Measurements from ENCODE around the gene GEMIN7.

Gene GEMIN7

DNA sequence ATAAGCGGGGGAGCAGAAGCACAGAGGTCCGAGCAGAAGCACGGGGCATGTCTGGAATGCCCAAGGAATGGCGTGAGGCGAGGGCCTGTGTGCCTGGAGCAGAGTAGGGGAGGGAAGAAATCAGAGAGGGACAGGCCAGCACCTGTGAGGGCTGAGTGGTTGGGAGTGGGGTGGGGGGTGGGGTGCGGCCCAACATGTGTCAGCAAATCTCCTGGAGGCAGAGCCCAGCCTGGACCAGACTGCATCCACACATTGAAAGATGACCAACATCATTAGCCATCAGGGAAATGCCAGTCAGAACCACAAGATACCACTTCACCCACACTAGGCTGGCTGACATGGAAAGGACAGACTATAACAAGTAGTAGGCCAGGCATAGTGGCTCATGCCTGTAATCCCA is 29.0 kb upstream of the GEMIN7 start:
- no peak overlapping the region for H3K4me3 ChIP-seq (replicated peaks in 1 of 2; ENCODE audit: low read depth in 2 of 2, low read length in 2 of 2)
- no peak for TF ChIP-seq CTCF (IDR thresholded peaks at IDR 0.05; ENCODE audit: low read depth, low read length)
- DNase-seq (ENCODE audit: low read depth in 2 of 2), result no peak

GRCh38 chr19:45051929-45052579 is 27.0 kb upstream of the GEMIN7 start:
- no peak for TF ChIP-seq CTCF (IDR thresholded peaks at IDR 0.05; ENCODE audit: low read depth, low read length)
- no peak for DNase-seq (ENCODE audit: low read depth in 2 of 2)
- no peak overlapping the region for H3K4me3 ChIP-seq (replicated peaks in 1 of 2; ENCODE audit: low read depth in 2 of 2, low read length in 2 of 2)

DNA sequence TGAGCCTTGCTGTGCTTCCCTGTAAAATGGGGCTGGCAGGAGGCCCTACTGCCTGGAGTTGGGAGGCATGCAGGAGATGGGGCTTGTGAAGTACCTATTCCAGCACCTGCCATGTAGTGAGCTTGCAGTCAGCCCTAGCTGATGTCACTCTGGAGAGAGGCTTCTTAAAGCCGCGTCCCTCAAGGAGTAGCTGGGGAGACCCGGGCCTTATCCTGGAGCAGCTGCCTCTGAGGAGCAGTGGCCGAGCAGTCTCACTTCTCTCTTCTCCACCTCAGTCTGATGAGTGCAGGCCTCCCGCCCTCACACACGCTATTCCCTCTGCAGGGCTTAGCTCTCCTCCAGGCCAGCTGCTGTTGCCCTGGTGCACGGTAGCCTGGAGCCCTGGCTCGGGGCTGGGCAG is 22.2 kb upstream of the GEMIN7 start:
- TF ChIP-seq CTCF (IDR thresholded peaks at IDR 0.05; ENCODE audit: low read depth, low read length), result no peak
- no peak for DNase-seq (ENCODE audit: low read depth in 2 of 2)
- no peak overlapping the region for H3K4me3 ChIP-seq (replicated peaks in 1 of 2; ENCODE audit: low read depth in 2 of 2, low read length in 2 of 2)

DNA sequence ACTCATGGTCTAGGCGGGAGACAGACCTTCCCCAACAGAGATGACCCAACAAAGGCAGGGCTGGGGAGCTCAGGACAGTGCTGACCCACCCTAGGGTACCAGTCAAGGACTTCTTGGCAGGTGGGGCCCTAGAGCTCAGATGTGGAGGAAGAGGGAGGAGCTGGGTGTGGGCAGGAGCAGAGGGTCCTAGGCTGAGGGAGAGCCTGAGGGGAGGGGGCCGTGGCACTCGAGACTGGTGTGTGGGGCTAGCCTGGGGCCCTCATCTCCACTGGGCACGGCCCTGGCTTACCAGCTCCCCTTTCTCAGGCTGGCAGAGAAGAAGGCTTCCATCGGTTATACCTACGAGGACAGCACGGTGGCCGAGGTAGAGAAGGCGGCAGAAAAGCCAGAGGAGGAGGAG is 21.6 kb upstream of the GEMIN7 start:
- no peak overlapping the region for H3K4me3 ChIP-seq (replicated peaks in 1 of 2; ENCODE audit: low read depth in 2 of 2, low read length in 2 of 2)
- no peak for DNase-seq (ENCODE audit: low read depth in 2 of 2)
- no peak for TF ChIP-seq CTCF (IDR thresholded peaks at IDR 0.05; ENCODE audit: low read depth, low read length)

GRCh38 chr19:45058622-45059159 is 20.4 kb upstream of the GEMIN7 start:
- no peak for TF ChIP-seq CTCF (IDR thresholded peaks at IDR 0.05; ENCODE audit: low read depth, low read length)
- no peak overlapping the region for H3K4me3 ChIP-seq (replicated peaks in 1 of 2; ENCODE audit: low read depth in 2 of 2, low read length in 2 of 2)
- DNase-seq (ENCODE audit: low read depth in 2 of 2), result no peak

DNA sequence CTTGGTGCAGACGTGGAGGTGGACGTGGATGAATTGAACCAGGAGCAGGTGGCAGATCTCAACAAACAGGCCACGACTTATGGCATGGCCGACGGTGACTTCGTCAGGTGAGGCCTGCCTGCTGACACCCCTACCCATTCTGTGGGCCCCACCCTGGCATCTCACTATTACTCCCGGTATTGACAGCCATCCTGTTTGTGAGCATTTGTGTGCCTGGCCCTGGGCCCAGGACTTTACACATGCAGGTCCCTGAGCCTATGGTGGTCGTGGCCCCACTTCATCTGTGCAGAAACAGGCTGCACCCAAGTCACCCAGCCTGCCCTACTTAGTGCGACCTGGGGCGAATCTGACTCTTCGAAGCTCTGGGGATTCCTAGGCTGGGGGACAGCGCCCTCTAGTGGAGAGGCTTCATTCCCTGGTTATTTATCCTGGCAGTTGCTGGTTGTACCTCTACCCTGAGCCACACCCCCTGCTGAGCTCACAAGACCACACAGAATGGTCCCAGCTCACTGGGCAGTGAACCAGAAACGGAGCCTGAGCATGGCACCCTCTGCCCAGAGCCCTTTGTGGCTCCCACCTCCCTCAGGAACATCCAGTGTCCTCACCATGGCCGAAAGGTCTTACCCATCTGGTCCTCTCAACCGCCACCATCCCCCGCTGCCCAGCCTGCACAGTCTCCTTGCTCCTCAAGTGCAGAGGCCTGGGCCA is 19.6 kb upstream of the GEMIN7 start:
- peak; percentile 90 for TF ChIP-seq CTCF (IDR thresholded peaks at IDR 0.05; ENCODE audit: low read depth, low read length)

More for the DNA sequence above, 19.6 kb upstream of the GEMIN7 start:
- DNase-seq (ENCODE audit: low read depth in 2 of 2), result peak; percentile 85 to 87
- H3K4me3 ChIP-seq (replicated peaks in 1 of 2; ENCODE audit: low read depth in 2 of 2, low read length in 2 of 2), result no peak overlapping the region
